22Rv1 (cell line): ENCODE data around the gene HOMER3.

Source experiments
- ZFX ChIP-seq: fragments of 450-650 bp; IDR thresholded peaks from 2 replicates; pipeline ENCODE4 v1.6.1; 2017; ENCODE audit warnings: antibody characterized with exemption, borderline replicate concordance
- TF ChIP-seq, protein P1 (sequence below): fragments of 450-650 bp; IDR thresholded peaks from 2 replicates; pipeline ENCODE4 v1.5.1; 2017; ENCODE audit warnings: mild to moderate bottlenecking

DNA sequence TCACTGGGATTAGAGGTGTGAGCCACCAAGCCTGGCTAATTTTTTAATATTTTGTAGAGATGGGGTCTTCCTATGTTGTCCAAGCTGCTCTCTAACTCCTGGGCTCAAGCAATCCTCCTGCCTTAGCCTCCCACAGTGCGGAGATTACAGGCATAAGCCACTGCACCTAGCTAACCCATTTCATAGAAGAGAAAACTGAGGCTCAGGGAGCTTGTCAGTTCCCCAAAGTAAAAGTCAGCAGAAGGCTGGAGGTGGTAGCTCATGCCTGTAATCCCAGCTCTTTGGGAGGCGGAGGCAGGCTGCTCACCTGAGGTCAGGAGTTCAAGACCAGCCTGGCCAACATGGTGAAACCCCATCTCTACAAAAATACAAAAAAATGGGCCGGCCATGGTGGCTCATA, 8.8 kb upstream of the HOMER3 start:
- TF ChIP-seq, protein P1, sequence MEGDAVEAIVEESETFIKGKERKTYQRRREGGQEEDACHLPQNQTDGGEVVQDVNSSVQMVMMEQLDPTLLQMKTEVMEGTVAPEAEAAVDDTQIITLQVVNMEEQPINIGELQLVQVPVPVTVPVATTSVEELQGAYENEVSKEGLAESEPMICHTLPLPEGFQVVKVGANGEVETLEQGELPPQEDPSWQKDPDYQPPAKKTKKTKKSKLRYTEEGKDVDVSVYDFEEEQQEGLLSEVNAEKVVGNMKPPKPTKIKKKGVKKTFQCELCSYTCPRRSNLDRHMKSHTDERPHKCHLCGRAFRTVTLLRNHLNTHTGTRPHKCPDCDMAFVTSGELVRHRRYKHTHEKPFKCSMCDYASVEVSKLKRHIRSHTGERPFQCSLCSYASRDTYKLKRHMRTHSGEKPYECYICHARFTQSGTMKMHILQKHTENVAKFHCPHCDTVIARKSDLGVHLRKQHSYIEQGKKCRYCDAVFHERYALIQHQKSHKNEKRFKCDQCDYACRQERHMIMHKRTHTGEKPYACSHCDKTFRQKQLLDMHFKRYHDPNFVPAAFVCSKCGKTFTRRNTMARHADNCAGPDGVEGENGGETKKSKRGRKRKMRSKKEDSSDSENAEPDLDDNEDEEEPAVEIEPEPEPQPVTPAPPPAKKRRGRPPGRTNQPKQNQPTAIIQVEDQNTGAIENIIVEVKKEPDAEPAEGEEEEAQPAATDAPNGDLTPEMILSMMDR, result no peak
- TF ChIP-seq ZFX, result no peak
